Mucosa of rectum (tissue), 2 donors: Measurements from ENCODE around the gene GPR17.

Experiments used
- H3K27ac ChIP-seq, 2 donors: one replicate each; pipeline ENCODE4 v1.7.0; 2013; ENCODE audit warnings: inconsistent platforms in 2 of 2, low read depth in 2 of 2, low read length in 2 of 2
- H3K27me3 ChIP-seq, 2 donors: one replicate each; pipeline ENCODE4 v1.7.0; 2013; ENCODE audit warnings: low read length in 2 of 2; ENCODE audit not compliant: control insufficient read depth in 2 of 2, insufficient read depth in 2 of 2
- H3K36me3 ChIP-seq, 2 donors: one replicate each; pipeline ENCODE4 v1.7.0; 2013; ENCODE audit warnings: low read length in 2 of 2; ENCODE audit not compliant: control insufficient read depth in 2 of 2, insufficient read depth in 2 of 2
- H3K4me1 ChIP-seq, 2 donors: one replicate each; pipeline ENCODE4 v1.7.0; 2013; ENCODE audit warnings: low read length in 2 of 2, mild to moderate bottlenecking in 1 of 2; ENCODE audit not compliant: control insufficient read depth in 2 of 2, insufficient read depth in 2 of 2
- H3K4me3 ChIP-seq, 2 donors: one replicate each; pipeline ENCODE4 v1.7.0; 2013; ENCODE audit warnings: low read length in 2 of 2
- H3K9ac ChIP-seq, 2 donors: one replicate each; pipeline ENCODE4 v1.7.0; 2013; ENCODE audit warnings: low read length in 2 of 2, low read depth in 1 of 2, mild to moderate bottlenecking in 1 of 2
- H3K9me3 ChIP-seq, 2 donors: one replicate each; pipeline ENCODE4 v1.7.0; 2013; ENCODE audit warnings: low read length in 2 of 2; ENCODE audit not compliant: control insufficient read depth in 2 of 2
- donor health status: healthy.
- donor health status: Normal muscosa, but diverticular disease.

GPR17 gene

DNA sequence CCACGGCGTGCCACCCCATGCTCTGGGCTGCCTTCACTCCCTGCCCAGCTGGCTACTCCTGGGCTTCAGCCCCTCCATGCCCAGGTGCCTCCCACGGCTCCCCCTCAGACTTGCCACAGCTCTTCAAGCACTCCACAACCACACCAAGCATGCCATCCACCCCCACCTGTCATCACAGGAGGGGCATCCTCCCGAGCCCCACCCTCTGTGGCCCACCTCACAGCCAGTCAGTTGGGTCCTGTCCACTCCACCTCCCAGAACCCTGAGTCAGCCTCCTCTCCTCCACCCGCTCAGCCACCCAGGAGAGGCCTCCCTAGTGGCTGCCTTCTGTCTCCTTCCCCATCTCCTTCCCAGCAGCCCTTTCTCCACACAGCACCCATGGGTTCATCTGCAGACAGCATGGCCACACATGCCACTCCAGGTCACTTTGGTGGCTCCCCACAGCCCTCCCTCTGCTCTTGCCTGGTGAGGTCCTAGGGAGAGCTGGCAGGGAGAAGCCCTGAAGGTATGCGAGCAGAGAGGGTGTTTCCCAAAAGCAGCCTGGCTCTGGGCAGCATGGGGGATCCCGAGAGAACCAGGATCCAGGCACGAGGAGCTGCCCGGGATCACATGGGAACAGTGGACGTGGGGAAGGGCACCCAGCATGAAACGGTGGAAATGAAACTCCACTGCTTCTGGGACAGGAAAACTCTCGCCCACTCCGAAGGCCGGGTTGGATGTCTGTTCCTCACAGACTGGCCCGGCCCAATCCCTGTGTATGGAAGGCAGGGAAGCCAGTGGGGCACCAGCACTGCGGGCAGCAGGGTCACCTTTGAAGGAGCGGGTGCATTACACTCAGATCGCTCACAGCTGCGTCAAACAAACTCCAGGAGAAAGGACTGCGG, 26.6 kb downstream of the GPR17 start:
- peaks cover 0 to 6% of the 10 kb centered on the region in 2 donors for H3K4me1 ChIP-seq
- peak overlapping the region; percentile 32 to 78 for H3K27ac ChIP-seq
- H3K27me3 ChIP-seq, result peaks cover 25 to 48% of the 10 kb centered on the region in 2 donors
- no peaks in the 10 kb centered on the region for H3K36me3 ChIP-seq
- H3K9ac ChIP-seq, result no peak overlapping the region
- peak overlapping the region in 1 of 2 donors; percentile 20 for H3K4me3 ChIP-seq
- H3K9me3 ChIP-seq, result no peaks in the 10 kb centered on the region

DNA sequence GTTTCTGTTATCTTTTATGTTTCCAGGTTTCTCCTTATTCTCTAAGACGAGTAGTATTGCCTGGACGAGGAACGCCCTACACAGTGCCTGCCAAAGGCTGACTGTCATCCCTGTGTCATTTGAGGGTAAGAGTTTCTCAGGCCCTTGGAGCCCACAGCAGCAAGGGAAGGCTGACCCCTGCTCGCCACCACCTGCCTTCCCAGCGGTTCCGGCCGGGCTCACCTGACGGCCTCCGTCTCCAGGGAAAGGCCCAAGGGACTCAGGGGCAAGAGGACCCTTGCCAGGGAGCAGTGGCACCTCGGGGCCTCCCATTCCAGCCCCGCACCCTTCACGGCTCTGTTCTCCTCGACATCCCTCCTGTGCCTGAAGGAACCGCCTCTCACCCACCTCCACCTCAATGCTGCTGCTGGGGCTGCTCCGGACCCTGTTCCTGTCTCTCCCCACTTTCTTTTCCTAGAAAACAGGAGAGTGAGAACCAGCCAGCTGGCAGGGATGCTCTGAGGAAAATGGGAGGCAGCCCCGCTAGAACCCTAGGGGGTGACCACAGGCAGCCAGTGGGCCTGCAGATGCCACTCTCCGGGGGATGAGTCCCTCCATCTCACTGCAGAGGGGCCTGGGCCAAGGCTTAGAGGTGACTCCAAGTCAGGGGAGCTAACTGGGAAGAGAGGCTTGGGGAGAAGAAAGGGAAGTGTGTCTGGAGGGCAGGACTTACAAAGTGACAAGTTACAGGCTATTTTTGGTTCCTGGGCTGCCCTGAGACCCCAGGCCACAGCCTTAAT, 27.5 kb downstream of the GPR17 start:
- peaks cover 25 to 54% of the 10 kb centered on the region in 2 donors for H3K27me3 ChIP-seq
- peak overlapping the region; percentile 67 to 78 for H3K27ac ChIP-seq
- H3K9ac ChIP-seq, result peak overlapping the region; percentile 62 to 63
- H3K4me3 ChIP-seq, result peak overlapping the region; percentile 59 to 66
- peaks cover 0 to 6% of the 10 kb centered on the region in 2 donors for H3K4me1 ChIP-seq
- H3K36me3 ChIP-seq, result no peaks in the 10 kb centered on the region
- no peaks in the 10 kb centered on the region for H3K9me3 ChIP-seq

DNA sequence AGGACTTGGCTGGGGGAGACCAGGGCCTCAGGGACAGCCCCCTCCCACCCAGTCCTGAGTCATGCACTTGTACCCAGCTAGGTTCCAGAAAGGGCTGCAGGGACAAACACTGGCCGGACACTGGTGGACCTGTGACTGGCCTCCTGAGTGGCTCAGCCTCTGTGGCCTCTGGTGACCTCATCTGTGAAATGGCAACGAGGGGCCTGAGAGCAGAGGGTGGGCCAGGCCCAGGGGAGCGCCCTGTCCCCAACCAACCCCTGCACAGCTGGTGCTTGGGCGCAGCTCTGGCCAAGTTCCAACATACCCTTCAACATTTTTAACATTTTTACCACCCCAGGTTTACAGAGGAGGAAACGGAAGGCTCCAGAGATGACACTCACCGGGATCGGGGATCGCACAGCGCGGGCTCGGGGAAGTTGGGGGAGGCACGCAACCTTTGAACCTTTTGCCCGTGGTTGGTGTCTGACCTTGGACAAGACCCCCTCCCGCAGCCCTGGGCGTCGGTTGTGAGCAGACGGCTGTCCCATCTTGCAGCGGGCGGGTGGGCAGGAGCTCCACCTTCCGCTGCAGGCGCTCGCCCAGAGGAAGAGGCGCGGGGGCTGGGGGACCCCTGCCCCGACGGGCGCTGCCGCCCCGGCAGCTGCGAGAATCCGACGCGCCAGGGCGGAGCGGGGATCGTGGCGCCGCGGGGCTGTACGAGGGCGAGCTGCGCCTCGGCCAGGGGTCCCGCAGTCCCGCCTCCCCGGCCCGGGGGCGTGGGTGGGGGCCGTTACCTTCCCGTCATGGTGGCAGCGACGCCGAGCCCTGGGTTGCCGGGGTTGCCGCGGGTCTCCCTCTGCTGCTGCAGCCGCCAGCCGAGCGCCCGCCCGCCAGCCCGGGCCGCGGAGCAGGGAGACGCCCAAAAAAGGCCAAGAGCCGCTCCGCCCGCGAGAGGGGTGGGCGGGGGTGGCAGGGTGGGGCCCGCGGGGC, 28.6 kb downstream of the GPR17 start:
- H3K4me1 ChIP-seq, result peaks cover 0 to 6% of the 10 kb centered on the region in 2 donors
- H3K27ac ChIP-seq, result peak overlapping the region; percentile 67 to 78

DNA sequence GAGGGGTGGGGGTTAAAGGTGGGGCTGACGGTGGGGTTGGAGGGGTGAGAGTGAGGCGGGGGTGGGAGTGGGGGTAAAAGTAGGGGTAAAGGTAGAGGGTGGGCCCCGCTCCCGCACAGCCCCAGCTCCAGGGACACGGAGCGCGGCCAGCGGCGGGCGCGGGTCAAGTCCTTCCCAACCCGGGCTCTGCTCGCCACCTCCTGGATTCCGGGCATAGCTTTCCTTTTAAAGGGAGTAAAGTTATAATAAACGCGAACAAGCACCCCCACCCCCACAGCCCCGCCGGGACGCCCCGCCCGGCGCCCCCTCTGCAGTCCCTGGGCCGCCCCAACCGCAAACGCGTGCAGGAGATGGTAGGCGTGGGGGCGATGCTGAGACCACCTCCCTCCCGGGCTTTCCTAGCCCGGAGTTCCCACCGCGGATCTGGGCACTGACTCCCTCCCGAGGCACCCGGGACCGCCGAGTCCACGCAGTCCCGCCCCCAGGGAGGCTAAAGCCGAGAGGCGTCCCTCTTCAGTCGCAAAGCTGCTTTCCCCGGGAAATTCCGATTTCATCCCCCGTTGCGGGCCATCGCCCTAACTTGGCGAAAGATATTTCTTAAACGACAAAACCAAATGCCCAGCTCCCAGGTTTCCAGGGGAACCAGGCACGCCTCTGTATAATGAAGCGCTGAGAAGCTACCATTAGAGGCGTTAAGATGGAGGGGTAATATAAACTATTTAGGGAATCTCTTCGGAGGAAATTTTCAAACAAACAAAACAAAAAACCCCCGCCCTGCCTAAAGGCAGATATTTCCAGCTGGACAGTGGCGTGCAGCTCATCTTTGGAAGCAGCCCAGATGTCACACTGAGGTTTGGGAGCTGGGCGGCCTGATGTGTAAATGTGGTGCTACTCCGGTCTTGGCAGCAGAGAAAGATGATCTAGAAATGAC, 29.6 kb downstream of the GPR17 start, which contains the start of gene LIMS2:
Gene LIMS2 (minus strand): TSS at position 200 of the 931 bp plus-strand sequence. CDS start 506 bp downstream, outside the sequence.
- Histone ChIP-seq H3K4me1 (peaks cover 0 to 6% of the 10 kb centered on the region in 2 donors), H3K4me3 (peak within 1 kb of the TSS; percentile 59 to 66), H3K36me3 (no peaks in the 10 kb centered on the region), H3K9ac (peak within 1 kb of the TSS; percentile 62 to 63), H3K9me3 (no peaks in the 10 kb centered on the region), H3K27me3 (peaks cover 25 to 54% of the 10 kb centered on the region in 2 donors), H3K27ac (peak within 1 kb of the TSS; percentile 67 to 78)

More for the DNA sequence above, 28.6 kb downstream of the GPR17 start:
- H3K9me3 ChIP-seq, result no peaks in the 10 kb centered on the region
- H3K36me3 ChIP-seq, result no peaks in the 10 kb centered on the region
- H3K9ac ChIP-seq, result peak overlapping the region; percentile 62 to 63
- peak overlapping the region; percentile 59 to 66 for H3K4me3 ChIP-seq
- peaks cover 25 to 56% of the 10 kb centered on the region in 2 donors for H3K27me3 ChIP-seq

DNA sequence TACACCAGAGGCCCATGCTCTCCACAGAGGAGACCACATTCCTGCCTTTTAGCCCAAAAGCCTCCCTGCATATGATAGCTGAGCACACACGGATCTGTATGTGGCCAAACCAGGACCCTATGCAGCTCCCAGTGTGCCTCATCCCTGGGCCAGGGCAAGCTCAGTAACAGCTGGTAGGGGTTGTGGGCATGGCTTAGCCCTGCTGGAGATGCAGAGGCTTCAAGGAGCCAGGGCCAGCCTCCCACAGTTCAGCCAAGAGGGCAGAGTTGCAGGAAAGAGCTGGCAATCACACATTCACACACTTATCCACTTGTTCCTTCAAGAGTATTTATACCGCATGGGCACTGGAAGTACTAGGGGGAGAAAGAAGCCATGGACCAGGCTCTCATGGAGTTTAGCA, 31.0 kb downstream of the GPR17 start:
- H3K36me3 ChIP-seq, result no peaks in the 10 kb centered on the region
- no peak overlapping the region for H3K27ac ChIP-seq
- no peak overlapping the region for H3K9ac ChIP-seq
- no peaks in the 10 kb centered on the region for H3K9me3 ChIP-seq
- H3K27me3 ChIP-seq, result peaks cover 25 to 45% of the 10 kb centered on the region in 2 donors
- H3K4me1 ChIP-seq, result peaks cover 3 to 6% of the 10 kb centered on the region in 2 donors
- H3K4me3 ChIP-seq, result no peak overlapping the region

DNA sequence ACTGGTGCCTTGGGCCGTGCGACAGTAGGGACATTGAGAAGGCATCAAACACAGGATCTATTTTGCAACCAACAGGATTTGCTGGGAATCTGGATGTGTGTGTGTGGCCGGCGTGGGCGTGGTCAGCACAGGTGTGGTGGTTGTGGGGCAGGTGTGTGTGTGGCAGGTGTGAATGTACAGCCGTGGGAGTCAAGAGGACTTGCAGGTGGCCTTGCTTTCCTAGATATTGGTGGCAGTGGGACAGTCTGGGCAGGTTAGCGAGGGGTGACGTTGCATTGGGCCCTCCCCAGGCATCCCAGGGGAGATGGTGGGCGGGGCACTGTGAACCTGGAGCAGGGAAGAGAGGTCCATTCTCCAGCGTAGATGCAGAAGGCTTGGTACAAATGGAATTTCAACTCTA, 32.6 kb downstream of the GPR17 start:
- Histone ChIP-seq H3K4me1 (peaks cover 3 to 6% of the 10 kb centered on the region in 2 donors), H3K9ac (no peak overlapping the region), H3K4me3 (no peak overlapping the region), H3K27me3 (peaks cover 25 to 36% of the 10 kb centered on the region in 2 donors), H3K9me3 (no peaks in the 10 kb centered on the region), H3K36me3 (no peaks in the 10 kb centered on the region), H3K27ac (no peak overlapping the region)

DNA sequence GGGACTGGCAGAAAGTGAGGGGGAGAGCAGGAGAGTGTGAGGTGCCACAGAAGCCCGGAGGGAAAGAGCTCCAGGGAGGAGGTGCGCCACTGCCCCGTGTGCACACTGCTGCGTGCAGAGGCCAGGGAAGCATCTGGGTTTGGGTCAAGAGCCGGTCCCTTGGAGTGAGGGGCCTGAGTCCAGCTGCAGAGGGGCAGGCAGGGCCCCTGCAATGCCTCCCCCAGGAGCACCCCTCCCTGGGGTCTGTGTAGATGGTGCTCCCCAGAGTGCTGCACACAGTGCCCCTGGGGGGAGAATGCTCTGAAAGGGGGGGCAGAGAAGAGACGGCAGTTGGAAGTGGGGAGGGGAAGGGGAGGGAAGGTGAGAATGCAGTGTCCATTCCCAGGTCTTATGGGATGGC, 33.0 kb downstream of the GPR17 start:
- no peak overlapping the region for H3K9ac ChIP-seq
- no peaks in the 10 kb centered on the region for H3K9me3 ChIP-seq
- no peak overlapping the region for H3K4me3 ChIP-seq
- peaks cover 21 to 31% of the 10 kb centered on the region in 2 donors for H3K27me3 ChIP-seq
- no peaks in the 10 kb centered on the region for H3K36me3 ChIP-seq
- H3K4me1 ChIP-seq, result peaks cover 3 to 6% of the 10 kb centered on the region in 2 donors
- H3K27ac ChIP-seq, result no peak overlapping the region

- Histone ChIP-seq H3K4me1 (peaks cover under 1 to 3% of the 10 kb centered on the region in 2 donors), H3K9ac (no peak overlapping the region), H3K36me3 (no peaks in the 10 kb centered on the region), H3K27me3 (peaks cover 14 to 23% of the 10 kb centered on the region in 2 donors), H3K4me3 (no peak overlapping the region), H3K9me3 (no peaks in the 10 kb centered on the region), H3K27ac (no peak overlapping the region)
Measured at GRCh38 chr2:127679680-127680361, 33.9 kb downstream of the GPR17 start.
